B cell (primary cell): ENCODE results near the gene C17orf50.

ENCODE experiments used
- CTCF ChIP-seq: fragments of 200-600 bp; IDR thresholded peaks from one replicate; pipeline ENCODE4 v1.8.0; 2022; ENCODE audit warnings: antibody characterized with exemption, mild to moderate bottlenecking
- EZH2 ChIP-seq: IDR thresholded peaks from 2 replicates; pipeline ENCODE4 v1.6.1; 2012; ENCODE audit warnings: borderline replicate concordance, low read depth, mild to moderate bottlenecking, moderate library complexity, low read length; ENCODE audit not compliant: insufficient read depth, poor library complexity, severe bottlenecking

GRCh38 chr17:35778641-35779196, 18.0 kb downstream of the C17orf50 start:
- no peak for TF ChIP-seq CTCF
- no peak for TF ChIP-seq EZH2
